NCI-H1694 treated with DMSO at 0.1 percent for 48 hours (cell line): Measurements from ENCODE around the gene SGMS1.
"Not testable (repeated sequence)": the region's sequence is repeated elsewhere in the genome, so short reads cannot be mapped to it uniquely, and the experiment has no call there.

Experiments
- DNase-seq: peaks from one replicate; lab custom pipeline; 2025; lab: John Stamatoyannopoulos, UW

Gene SGMS1

GRCh38 chr10:50508315-50509051 is 115.3 kb downstream of the SGMS1 start:
- no peak for DNase-seq

DNA sequence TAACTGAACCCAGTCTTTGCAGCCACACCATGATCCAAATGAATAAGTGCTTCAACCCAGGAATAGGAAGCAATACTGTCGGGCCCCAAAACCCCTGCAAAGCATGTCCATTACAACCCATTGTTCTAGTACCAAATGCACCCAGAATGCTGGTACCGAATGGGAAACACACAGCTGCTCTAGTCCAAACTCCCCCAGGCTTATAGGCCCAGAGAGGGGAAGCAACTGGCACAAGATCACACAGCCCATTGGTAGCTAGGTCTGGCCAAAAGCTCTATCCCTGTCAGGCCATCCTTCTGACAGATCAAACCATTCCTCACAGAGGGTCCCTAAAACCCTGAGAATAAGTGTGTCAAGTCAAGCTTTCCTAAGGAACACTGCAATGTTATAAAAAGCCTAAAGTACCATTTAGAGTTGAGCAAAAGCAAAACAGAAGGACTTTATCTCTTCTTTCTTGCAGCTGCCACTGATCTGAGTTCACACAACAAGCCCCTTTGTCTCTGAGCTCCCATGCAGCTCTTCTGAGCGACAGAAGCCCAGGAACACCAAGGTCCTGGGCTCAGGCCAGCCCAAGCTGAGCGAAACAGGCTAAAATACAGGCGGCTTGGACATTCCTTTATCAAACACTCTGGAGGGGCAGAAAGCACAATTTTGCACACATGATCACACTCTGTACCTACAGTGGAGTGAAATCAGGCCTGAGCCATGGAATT is 116.7 kb downstream of the SGMS1 start:
- DNase-seq, result no peak

- no peak for DNase-seq
These were observed 119.4 kb downstream of the SGMS1 start for GRCh38 chr10:50504389-50504788.

- no peak for DNase-seq
These were observed 120.0 kb downstream of the SGMS1 start for GRCh38 chr10:50503661-50504320.

GRCh38 chr10:50503156-50503555 is 120.6 kb downstream of the SGMS1 start:
- DNase-seq, result not testable (repeated sequence)

DNA sequence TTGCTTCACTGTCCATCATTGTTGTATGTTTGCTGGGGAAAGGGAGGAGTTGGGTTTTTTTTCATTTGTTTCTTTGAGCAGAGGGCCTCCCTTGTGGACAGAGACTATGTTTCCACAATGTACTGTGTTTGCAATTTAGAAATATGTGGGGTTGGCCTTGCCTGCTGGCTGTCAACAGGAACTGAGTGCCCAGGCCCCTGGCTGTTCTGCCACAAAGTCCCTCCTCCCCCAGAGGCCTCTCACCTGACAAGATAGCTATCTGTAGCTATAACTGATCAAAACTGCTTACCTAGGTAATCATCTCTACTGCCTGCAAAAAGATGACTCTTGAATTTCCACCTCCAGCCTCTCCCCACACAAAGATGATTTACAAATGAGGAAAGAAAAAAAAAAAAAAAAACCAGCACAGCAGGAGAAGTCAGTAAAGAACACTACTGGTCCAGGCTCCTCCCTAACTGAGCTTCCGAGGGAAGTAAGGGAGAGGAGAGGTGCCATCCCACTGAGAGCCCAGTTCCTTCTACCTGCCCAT is 121.8 kb downstream of the SGMS1 start:
- DNase-seq, result no peak

DNA sequence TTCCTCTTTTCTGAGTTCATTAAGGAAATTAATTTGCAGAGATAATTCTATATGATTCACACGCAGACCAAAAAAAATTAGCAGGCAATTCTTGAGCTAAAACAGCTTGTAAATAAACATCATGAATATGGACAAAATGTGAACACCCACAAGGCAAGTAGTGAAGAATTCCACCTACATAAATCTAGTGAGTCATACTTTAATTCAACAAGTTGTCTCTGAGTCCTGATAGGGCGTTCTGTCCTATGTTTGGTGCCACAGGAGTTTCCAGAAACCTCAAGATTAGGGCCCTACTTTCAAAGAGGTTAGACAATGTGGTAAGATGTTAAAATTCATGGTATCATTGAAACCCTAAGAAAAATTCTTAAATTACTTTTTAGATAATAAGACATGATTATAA is 122.3 kb downstream of the SGMS1 start:
- DNase-seq, result no peak

DNA sequence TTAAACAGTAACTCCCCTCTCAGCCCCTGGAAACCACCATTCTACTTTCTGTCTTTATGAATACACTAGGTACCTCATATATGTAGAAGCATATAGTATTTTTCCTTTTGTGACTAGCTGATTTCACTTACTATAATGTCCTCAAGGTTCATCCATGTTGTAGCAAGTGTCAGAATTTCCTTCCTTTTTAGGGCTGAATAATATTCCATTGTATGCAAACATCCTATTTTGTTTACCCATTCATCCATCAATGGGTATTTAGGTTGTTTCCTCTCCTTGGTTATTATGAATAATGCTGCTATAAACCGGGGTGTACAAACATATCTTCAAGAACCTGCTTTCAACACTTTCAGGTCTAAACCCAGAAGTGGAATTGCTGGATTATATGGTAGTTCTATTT is 125.3 kb downstream of the SGMS1 start:
- no peak for DNase-seq

- DNase-seq, result no peak
These were observed 126.0 kb downstream of the SGMS1 start for GRCh38 chr10:50497758-50498157.

GRCh38 chr10:50496228-50496627 is 127.5 kb downstream of the SGMS1 start:
- no peak for DNase-seq

DNA sequence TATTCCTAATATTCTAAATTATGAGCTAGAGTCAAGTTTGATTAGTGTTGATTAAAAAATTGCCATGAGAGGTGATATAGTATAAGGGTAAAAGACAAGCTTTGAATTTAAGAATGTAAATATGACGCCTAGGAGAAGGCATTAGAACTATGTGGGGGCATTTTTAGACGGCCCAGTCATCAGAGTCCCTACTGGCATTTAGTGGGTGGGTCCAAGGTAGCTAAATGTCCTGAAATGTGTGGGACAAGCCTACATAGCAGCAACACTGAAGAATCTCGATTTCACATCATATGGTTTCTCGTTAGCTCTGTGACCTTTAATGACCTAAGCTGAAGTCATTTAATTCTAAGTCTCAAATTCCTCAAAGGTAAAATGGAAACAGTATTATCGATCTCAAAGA is 133.5 kb downstream of the SGMS1 start:
- DNase-seq, result no peak

DNA sequence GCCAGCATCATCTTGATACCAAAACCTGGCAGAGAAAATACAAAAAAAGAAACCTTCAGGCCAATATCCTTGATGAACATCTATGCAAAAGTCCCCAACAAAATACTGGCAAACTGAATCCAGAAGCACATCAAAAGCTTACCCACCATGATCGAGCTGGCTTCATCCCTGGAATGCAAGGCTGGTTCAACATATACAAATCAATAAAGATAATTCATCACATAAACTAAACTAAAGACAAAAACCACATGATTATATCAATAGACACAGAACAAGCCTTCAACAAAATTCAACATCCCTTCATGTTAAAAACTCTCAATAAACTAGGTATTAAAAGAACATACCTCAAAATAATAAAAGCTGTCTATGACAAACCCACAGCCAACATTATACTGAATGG is 139.2 kb downstream of the SGMS1 start:
- DNase-seq, result not testable (repeated sequence)

- no peak for DNase-seq
These were observed 143.4 kb downstream of the SGMS1 start for GRCh38 chr10:50480054-50481007.

DNA sequence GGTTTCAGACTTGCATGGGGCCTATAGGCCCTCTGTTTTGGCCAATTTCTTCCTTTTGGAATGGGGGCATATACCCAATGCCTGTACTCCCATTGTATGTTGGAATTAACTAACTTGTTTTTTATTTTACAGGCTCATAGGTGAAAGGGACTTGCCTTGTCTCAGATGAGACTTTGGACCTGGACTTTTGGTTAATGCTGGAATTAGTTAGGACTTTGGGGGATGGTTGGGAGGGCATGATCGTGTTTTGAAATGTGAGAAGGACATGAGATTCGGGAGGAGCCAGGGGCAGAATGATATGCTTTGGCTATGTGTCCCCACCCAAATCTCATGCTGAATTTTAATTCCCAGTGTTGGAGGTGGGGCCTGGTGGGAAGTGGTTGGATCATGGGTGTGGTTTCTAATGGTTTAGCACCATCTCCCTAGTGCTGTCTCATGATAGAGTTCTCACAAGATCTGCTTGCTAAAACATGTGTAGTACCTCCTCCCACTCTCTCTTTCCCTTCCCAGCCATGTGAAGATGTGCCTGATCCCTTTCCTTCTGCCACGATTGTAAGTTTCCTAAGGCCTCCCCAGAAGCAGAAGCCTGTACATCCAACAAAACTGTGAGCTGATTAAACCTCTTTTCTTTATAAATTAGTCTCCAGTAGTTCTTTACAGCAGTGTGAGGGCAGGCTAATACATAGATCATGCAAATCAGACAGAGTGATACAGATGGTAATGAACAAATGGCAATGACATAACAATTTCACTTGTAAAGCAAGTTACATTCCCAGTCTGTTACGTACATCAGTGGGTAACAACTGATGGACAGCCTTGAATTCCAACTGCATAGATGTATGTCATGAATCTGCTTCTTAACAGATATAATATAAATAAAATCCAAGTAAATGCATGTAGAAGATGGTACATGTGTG is 146.2 kb downstream of the SGMS1 start:
- DNase-seq, result no peak

GRCh38 chr10:50473756-50474155 is 150.0 kb downstream of the SGMS1 start:
- DNase-seq, result no peak

- DNase-seq, result no peak
These were observed 150.8 kb downstream of the SGMS1 start for GRCh38 chr10:50472914-50473313.

GRCh38 chr10:50471583-50471975 is 152.2 kb downstream of the SGMS1 start:
- DNase-seq, result no peak

DNA sequence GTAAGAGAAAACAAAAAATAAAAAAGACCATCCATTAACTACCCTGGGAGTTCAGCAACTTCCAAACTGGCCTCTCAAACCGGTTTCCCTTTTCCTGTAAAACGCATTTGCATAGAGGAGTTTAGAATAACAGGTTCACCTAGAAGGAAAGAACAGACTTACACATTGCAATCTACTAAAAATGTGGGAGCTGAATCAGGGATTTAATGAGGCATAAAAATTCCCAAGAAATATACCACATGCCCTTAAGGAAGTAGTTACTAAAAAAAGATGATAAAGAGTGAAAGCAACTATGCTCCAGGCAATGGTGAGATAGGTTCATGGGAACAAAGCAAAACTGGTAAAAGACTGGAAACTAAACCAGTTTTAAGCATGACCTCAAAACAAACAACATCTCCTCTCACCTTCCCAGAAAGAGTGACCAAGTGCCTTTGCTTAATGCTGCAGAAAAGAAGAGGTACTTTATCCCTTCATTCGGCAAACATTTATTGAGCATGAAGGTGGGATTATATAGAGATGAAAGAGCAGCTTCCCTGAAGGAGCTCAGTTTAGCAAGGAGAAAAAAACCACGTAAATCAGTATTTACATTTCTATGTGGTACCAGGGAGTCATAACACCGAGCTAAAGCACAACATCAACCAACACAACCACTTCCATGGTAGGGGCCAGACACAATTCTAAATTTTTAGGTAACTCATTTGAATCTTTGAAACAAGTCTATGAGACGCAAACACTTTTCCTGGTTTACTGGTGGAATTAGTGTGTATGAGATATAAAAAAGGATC is 152.8 kb downstream of the SGMS1 start:
- no peak for DNase-seq

DNA sequence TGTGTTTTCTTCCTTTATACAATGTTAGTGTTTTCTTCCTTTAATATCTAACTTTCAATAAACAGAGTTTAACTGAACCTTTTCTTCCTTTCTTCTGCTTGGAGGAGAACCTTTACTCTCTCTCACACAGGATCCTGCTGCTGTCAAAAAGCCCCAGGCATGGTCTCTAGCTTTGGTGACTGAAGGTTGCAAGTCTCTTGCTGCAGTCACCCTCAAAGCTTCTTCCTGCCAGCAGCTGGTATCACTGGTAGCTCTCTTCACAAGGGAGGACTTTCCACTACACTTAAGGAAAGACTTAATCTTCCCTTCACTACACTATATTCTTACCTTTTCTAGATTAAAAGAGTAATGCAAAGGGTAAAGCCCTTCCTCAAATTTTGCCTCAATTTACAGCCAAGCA is 153.4 kb downstream of the SGMS1 start:
- DNase-seq, result no peak

- DNase-seq, result no peak
These were observed 154.0 kb downstream of the SGMS1 start for GRCh38 chr10:50469778-50470193.
